Measurements from ENCODE around the gene ALLC.

Gene ALLC

GRCh38 chr2:3641841-3642421, 16.1 kb upstream of the ALLC start:
- FAIRE-seq: no peak

DNA sequence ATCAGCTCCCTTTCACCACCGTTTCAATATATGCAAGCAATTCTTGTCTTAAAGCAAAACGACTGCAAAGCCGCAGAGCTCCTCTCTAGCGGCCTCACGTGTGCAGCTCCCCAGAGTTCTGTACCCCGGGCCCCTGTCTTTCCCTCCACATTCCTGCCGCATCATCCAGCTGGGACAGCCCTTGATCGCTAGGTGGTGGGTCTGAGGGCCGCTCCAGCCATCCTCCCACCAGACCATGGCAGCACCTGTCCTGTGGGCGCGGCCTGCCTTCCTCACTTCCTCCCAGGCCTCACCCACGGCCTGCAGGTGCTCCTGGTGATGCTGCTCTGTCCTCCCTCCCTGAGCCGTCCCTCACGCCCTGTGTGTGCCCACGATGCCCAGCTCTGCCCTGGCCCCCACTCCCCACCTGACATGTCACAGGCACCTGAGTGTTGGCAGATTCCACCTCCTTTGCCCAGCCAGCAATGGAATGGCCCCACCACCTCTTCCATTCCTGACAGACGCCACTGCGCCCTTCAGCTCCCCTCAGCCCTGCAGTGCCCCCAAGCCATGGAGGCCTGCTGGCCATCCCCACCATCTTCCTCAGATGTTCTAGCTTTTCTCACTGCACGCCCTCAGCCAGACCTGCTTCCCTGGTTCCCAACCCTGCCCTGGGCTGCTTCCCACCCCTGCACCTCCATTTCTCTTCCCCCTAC, 15.3 kb upstream of the ALLC start:
- no peak for FAIRE-seq

- FAIRE-seq: no peak
Observed at GRCh38 chr2:3643371-3644245, 14.4 kb upstream of the ALLC start.

DNA sequence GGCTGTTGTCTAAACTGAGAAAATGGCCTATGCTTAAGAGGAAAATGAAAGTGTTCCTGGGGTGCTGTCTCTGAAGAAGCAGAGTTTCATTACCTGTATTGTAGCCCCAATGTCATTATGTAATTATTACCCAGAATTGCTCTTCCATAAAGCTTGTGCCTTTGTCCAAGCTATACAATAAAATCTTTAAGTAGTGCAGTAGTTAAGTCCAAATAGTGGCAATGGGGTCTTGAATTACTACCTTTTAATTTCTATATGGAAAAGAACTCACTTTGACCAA, 13.8 kb upstream of the ALLC start:
- no peak for FAIRE-seq

DNA sequence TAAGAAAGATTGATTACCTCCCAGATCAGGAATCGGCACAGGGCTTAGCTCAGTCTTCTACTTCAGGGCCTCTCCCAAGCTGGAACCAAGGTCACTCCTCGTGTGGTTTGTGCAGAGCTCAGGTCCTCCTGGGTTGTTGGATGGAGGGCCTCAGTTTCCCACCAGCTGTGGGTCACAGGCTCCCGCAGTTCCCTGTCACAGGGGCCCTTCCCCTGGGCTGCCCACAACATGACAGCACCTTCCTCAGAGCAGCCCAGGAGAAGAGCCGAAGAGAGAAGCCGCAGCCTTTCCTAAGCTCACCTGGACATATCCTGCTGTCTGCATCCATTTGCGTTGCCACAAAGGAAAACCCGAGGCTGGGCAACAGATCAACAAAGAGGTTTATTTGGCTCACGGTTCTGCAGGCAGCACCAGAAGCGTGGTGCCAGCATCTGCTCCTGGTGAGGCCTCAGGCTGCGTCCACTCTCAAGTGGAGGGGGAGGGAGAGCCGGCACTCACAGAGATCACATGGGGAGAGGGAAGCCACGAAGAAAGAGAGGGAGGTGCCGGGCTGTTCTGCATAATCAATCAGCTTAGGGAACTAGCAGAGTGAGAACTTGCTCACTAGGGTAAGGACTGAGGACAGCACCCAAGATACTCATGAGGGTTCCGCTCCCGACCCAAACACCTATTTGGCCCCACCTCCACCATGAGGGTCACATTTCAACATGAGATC, 13.0 kb upstream of the ALLC start:
- FAIRE-seq: no peak

- FAIRE-seq: no peak
Observed at GRCh38 chr2:3645745-3646389, 12.1 kb upstream of the ALLC start.

DNA sequence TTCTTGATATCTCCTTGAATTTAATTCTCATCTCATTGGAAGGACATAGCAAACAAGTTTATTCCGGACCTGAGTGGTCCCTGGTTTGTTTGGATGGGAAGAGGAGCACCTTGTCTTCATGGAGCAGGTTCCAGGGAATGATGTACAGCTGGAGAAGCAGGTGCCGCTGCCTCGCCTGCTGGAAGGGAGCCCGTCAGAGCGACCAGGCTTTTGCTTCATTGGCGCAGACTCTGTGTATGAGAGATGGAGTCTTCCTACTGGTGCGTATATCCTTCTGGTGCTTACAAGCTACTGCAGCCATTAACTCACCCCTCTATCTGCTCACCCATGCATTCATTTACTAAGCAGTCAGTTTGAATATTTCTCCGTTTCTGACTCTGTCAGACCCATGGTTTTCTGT, 11.6 kb upstream of the ALLC start:
- FAIRE-seq: no peak

DNA sequence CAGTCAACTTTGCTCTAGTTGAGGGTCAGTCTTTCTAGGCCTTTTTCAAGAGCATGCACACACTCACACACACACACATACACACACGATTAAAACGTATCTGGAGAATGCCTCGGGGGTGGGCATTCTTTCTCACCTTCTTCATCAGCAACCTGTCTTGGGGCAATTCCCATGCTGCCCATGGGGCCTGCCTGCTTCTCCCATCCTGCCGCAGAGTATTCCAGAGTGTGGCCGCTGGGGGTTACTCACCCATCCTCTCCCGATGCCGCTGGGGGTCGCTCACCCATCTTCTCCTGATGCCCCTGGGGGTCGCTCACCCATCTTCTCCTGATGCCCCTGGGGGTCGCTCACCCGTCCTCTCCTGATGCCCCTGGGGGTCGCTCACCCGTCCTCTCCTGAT, 10.8 kb upstream of the ALLC start:
- no peak for FAIRE-seq

DNA sequence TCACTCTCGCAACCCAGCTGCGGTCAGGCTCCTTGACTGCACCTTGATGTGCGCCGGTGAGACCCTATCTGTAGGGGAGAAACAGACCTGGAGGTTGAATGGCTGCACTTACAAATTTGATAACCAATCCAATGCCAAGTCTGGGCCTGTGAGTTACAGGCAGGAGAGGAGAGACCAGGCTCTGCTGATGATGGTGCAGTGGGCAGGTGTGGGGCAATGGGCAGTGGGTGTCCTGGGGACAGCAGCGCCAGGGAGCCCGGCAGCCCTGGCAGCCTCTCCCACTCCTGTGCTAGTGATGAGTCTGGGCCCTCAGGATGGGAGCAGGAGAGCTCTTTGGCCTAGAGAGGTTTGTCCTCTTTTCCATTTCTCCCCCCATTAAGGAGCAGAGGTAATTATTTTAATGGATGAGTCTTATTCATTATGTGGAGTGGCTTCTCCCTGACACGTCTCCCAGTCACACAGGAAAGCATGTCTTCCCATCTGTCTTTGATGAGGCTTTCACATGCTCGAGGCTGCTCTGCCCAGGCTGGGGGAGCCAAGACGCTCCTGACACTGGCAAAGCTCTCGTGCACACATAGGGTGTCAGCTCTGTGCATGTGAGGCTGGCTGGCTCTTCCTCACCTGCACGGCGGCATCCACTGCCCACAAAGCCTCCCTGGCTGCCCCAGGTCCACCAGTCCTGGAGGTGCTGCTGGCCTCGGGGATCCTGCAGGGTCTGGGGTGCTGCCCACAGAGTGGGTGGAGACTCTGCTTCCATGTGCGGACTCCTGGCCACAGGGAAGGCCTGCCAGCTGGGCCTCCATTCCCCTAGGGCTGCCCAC, 10.0 kb upstream of the ALLC start:
- FAIRE-seq: no peak

DNA sequence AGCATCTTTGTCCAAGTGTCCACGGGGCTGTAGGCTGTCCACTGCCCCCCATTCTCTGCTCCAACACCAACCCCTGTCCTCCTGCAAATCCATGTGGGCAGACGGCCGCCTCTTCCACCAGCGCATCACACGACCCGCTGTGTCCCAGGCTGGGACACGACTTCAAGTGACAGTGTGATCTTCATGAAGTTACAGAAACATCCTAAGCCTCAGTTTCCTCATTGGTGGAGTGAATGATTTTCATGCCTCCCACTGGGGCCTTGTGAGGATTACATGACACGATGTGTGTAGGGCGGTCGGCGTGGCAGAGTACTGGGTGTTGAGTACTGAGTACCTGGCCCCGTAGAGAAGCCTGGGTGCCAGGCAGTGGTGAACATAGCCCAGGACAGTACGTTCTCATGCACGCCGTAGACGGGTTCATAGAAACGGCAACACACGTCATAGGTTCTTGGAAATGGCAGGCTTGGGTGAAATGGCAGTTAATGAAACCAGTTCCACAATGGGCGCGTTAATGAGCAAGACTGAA, 9.3 kb upstream of the ALLC start:
- FAIRE-seq: no peak

DNA sequence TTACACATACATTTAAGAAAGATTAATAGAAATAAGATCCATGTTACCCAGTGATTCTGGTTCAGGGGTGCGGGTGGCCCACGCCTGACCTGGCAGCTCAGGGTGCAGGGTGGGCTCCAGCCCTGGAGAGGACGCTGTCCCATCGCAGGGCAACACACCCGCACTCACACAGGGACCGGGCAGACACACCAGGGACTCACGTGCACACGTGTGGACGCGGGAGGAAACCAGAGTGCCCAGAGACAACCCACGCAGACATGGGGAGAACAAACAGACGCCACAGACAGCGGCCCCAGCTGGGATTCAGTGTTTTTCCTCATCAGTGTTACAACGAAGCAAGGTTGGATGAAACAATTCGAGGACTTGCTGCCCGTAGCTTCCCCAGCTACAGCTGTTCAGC, 8.4 kb upstream of the ALLC start:
- no peak for FAIRE-seq

- no peak for FAIRE-seq
Observed at GRCh38 chr2:3650140-3650920, 7.7 kb upstream of the ALLC start.

DNA sequence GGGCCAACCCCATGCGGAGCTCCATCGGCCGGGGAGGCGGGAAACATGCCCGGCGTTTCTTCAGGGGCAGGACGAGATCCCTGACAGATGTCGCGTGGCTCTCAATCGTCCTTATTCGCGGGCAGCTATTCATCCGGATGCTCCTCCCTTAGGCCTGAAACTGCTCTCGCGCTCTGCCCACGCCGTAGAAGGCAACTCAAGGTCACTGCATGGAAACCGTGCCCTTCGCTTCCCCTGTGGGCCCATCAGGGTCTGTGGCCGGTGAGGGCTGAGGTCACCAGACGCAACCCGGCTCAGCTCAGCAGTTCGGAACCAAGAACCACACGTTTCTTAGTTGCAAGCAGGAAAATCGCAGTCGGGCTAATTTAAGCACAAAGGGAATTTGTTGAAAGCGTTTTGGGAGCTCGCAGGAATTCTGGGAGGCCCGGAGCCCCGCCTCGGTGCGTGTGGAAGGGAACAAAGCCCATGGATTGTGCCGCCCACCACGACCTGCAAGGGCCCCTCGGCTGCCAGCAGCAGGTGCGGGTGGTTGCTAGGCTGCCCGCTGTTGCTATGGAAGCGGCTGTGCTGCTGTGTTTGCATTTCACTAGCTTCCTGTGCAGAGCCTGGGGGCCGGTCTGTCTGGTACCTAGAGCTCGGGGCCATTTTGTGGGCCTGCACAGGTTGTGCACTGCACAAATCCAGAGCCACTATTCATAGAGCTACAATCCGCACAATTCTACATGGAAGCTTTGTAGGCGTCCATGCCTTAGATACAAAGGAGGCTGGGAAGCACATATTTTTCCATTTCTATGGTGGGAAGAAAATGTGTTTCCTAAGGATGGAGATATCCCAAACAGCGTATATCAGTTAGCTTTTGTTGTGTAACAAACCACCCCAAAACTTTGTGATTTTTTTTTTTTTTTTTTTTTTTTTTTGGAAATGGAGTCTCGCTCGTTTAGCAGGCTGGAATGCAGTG, 6.0 kb upstream of the ALLC start:
- FAIRE-seq: no peak

- FAIRE-seq: no peak
Observed at GRCh38 chr2:3652896-3653625, 4.9 kb upstream of the ALLC start.

GRCh38 chr2:3654011-3654410, 4.0 kb upstream of the ALLC start:
- no peak for FAIRE-seq

DNA sequence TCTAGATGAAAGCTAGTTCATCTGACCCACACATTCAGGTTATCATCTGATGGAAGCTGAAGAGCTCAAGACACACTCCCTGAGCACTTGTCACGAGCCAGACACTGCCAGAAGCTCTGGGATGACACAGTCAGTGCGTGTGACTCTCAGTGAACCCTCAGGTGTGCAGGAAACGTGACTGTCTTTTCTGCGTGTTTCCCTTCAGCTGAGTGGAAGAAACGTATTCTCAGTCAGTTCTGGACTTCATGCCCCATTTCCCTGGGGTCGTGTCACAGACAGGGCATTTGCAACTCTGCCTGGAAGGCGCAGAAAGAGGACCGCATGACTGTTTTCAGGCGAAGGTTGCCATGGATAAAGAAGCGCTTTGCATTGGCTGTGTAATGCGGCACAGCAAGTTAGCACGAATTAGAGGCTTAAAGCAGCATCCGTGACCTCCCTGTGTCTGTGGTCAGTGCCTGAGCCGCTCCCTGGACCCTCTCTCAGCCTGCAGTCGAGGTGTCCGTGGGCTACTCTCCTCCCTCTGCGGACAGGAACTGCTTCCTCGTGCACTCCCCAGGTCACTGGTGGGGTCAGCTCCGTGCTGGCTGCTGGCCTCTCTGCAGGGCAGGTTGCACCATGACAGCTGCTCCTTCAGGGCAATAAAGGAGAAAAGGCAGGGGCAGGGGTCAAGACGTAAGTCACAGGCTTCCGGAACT, 3.3 kb upstream of the ALLC start:
- FAIRE-seq: no peak

DNA sequence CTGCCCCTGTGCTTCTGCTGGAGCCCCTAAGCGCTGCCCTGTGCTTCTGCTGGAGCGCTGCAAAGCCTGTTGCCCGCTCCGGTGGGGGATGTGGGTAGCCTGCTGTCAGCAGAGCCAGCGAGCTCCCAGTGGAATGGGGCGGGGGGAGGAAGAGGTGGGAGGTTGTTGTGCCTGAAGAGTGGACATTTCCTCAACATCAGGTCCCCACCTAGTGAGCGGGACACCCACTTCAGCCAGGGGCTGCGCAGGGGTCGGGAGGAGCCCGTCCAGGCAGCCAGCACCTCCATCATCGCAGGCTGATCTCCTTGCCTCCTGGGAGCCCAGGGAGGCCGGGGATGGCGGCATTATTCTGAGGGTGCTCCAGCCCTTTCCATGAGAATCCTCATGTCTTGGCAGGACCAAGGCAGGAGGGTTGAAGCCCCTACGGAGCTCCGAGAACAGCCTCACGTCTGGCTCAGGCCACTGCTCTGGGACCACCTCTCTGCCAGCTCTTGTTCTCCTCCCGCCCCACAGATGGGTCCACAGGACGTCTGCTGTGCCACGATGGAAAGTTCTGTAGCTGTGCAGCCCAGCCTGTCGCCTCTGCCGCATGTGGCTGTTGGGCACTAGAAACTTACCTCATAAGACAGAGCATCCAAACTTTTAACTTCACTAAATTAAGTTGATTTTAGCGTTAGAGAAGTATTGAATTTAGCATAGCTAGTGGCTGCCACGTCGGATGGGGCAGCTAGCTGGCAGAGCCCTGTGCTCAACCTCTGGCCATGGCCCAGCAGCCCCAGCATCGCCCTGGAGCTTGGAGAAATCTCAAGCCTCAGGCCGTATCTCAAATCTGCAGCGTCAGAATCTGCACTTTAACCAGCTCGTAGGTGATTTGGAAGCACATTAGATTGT, 1.9 kb upstream of the ALLC start:
- FAIRE-seq: no peak

All from G401.6 (cell line).